Measurements from ENCODE around the gene CEP95.

GRCh38 chr17:64466019-64466735 is 40.6 kb upstream of the CEP95 start:
- TF ChIP-seq CTCF (conservative IDR thresholded peaks at IDR 0.05 in 1 of 2, IDR thresholded peaks at IDR 0.05 in 1 of 2; ENCODE audit: low read depth in 1 of 2, low read length in 2 of 2) (no peak), EZH2 (IDR thresholded peaks at IDR 0.05; ENCODE audit: low read length, missing control alignments) (no peak)
